IMR-90 (cell line): ENCODE measurements around the gene STX2. TPM values are rescaled to one million over a fixed set of nuclear protein-coding genes. Genes with fewer than 3 reads are reported as not detected.
A peak's percentile ranks its signal among the peaks of the same experiment; 100 is the strongest.

Source experiments
- ATAC-seq: fragments of 200-7000 bp; cut with Tn5 transposase; 2 replicates; pipeline ENCODE4 v1.9.1; 2020; ENCODE audit warnings: low read depth, mild to moderate bottlenecking, moderate library complexity
- BruUV-seq: library from RNA; stranded (reverse); fragments of 400-500 nt; replicated peaks from 2 replicates; lab custom pipeline; 2021; lab: Mats Ljungman, UMichigan
- CTCF ChIA-PET: fragments of 300-600 bp; formaldehyde crosslinking; extraction: SDS; loops from one replicate; lab custom pipeline; 2021; ENCODE audit warnings: antibody characterized with exemption; lab: Yijun Ruan, JAX
- POLR2A ChIA-PET: fragments of 300-600 bp; sonication (Branson Sonifier 250); formaldehyde crosslinking; loops from one replicate; lab custom pipeline; 2022; ENCODE audit warnings: antibody characterized with exemption; ENCODE audit not compliant: unreplicated experiment; lab: Charles Lee
- DNase-seq: peaks from one replicate; pipeline ENCODE4 v3.0.0; 2013
- H2AFZ ChIP-seq: replicated peaks from 2 replicates; pipeline ENCODE3; 2013; ENCODE audit warnings: low read length, mild to moderate bottlenecking; ENCODE audit not compliant: poor library complexity
- H2AK5ac ChIP-seq: 2 replicates; pipeline ENCODE4 v1.6.1; 2013; ENCODE audit warnings: low read depth, low read length, inconsistent platforms
- H2AK9ac ChIP-seq: replicated peaks from 2 replicates; pipeline ENCODE3; 2013; ENCODE audit warnings: mild to moderate bottlenecking, low read depth, low read length, moderate library complexity; ENCODE audit not compliant: poor library complexity
- H2BK120ac ChIP-seq: 2 replicates; pipeline ENCODE4 v1.6.1; 2013; ENCODE audit warnings: low read depth, low read length, inconsistent platforms
- H2BK15ac ChIP-seq: 3 replicates; pipeline ENCODE4 v1.6.1; 2013; ENCODE audit warnings: low read depth, low read length, inconsistent platforms
- H2BK20ac ChIP-seq: 2 replicates; pipeline ENCODE4 v1.6.1; 2013; ENCODE audit warnings: low read depth, mild to moderate bottlenecking, inconsistent platforms, low read length, moderate library complexity
- H2BK5ac ChIP-seq: 2 replicates; pipeline ENCODE4 v1.6.1; 2013; ENCODE audit warnings: mild to moderate bottlenecking, low read depth, low read length, inconsistent platforms; ENCODE audit not compliant: poor library complexity, severe bottlenecking
- H3K14ac ChIP-seq: replicated peaks from 2 replicates; pipeline ENCODE4 v1.6.1; 2013; ENCODE audit warnings: low read depth, low read length, inconsistent platforms
- H3K18ac ChIP-seq: 2 replicates; pipeline ENCODE4 v1.6.1; 2013; ENCODE audit warnings: low read depth, low read length, control low read depth
- H3K23ac ChIP-seq: 2 replicates; pipeline ENCODE4 v1.6.1; 2013; ENCODE audit warnings: low read depth, low read length, inconsistent platforms
- H3K27ac ChIP-seq: 2 replicates; pipeline ENCODE4 v1.5.1; 2013; ENCODE audit warnings: mild to moderate bottlenecking, control low read depth, low read length; ENCODE audit not compliant: insufficient read depth
- H3K27me3 ChIP-seq: 2 replicates; pipeline ENCODE4 v1.6.1; 2013; ENCODE audit warnings: low read length; ENCODE audit not compliant: control insufficient read depth, insufficient read depth
- H3K36me3 ChIP-seq: 2 replicates; pipeline ENCODE4 v1.6.1; 2013; ENCODE audit warnings: low read length, mixed read lengths; ENCODE audit not compliant: control insufficient read depth, insufficient read depth
- H3K4ac ChIP-seq: 2 replicates; pipeline ENCODE4 v1.6.1; 2013; ENCODE audit warnings: low read depth, low read length, inconsistent platforms
- H3K4me1 ChIP-seq: 2 replicates; pipeline ENCODE4 v1.6.1; 2013; ENCODE audit warnings: low read length, mixed read lengths; ENCODE audit not compliant: control insufficient read depth, insufficient read depth
- H3K4me2 ChIP-seq: 2 replicates; pipeline ENCODE4 v1.6.1; 2013; ENCODE audit warnings: low read depth, mild to moderate bottlenecking, control low read depth, low read length, moderate library complexity
- H3K4me3 ChIP-seq: 2 replicates; pipeline ENCODE4 v1.5.1; 2013; ENCODE audit warnings: low read depth, mild to moderate bottlenecking, control low read depth, low read length, moderate library complexity; ENCODE audit not compliant: insufficient read depth
- H3K56ac ChIP-seq: 2 replicates; pipeline ENCODE4 v1.6.1; 2013; ENCODE audit warnings: low read length, inconsistent platforms; ENCODE audit not compliant: insufficient read depth; ENCODE audit errors: extremely low read depth
- H3K79me1 ChIP-seq, 2 experiments: 2 replicates each; pipeline ENCODE4 v1.6.1; 2013; ENCODE audit warnings: low read length in 2 of 2, inconsistent platforms in 1 of 2, low read depth in 1 of 2
- H3K9ac ChIP-seq: 2 replicates; pipeline ENCODE4 v1.6.1; 2013; ENCODE audit warnings: low read depth, low read length, control low read depth
- H3K9me1 ChIP-seq: 2 replicates; pipeline ENCODE4 v1.6.1; 2013; ENCODE audit warnings: low read length, inconsistent platforms; ENCODE audit not compliant: insufficient read depth
- H3K9me3 ChIP-seq: 2 replicates; pipeline ENCODE4 v1.6.1; 2013; ENCODE audit warnings: low read length; ENCODE audit not compliant: control insufficient read depth, insufficient read depth
- H4K20me1 ChIP-seq: 2 replicates; pipeline ENCODE4 v1.6.1; 2013; ENCODE audit warnings: low read length, inconsistent platforms; ENCODE audit not compliant: insufficient read depth
- H4K5ac ChIP-seq: 2 replicates; pipeline ENCODE4 v1.6.1; 2013; ENCODE audit warnings: mild to moderate bottlenecking, low read depth, low read length, control low read depth
- H4K8ac ChIP-seq, 2 experiments: 2 replicates each; pipeline ENCODE4 v1.6.1; 2013; ENCODE audit warnings: low read depth in 2 of 2, low read length in 2 of 2, control low read depth in 1 of 2, inconsistent platforms in 1 of 2
- H4K91ac ChIP-seq: 2 replicates; pipeline ENCODE4 v1.6.1; 2013; ENCODE audit warnings: low read depth, low read length, inconsistent platforms; ENCODE audit not compliant: insufficient read depth
- CHD1 ChIP-seq: IDR thresholded peaks from 2 replicates; pipeline ENCODE4 v1.6.1; 2012; ENCODE audit warnings: low read depth, low read length, improper control_type of control experiment
- FOS ChIP-seq: fragments of 150-350 bp; IDR thresholded peaks from 2 replicates; pipeline ENCODE4 v1.6.1; 2016; ENCODE audit warnings: low read depth, low read length
- MAFK ChIP-seq: IDR thresholded peaks from 2 replicates; pipeline ENCODE4 v1.6.1; 2012; ENCODE audit warnings: low read depth, low read length, improper control_type of control experiment
- WGBS, 2 experiments: methylation state at CpG; one replicate each; pipeline versions ENCODE4 v1.1.5 to v1.1.7; 2013; ENCODE audit warnings: missing lambda C conversion rate in 2 of 2; ENCODE audit not compliant: insufficient read length in 1 of 2; ENCODE audit errors: extremely low coverage in 2 of 2; 5-methylcytosine and 5-hydroxymethylcytosine counted together
- dilution Hi-C: fragments of 300-500 bp; cut with HindIII; formaldehyde crosslinking; loops from one replicate; pipeline ENCODE4 v1.14.3; 2018; ENCODE audit warnings: low sequenced_read_pairs; ENCODE audit not compliant: unreplicated experiment
- in situ Hi-C: fragments of 300-500 bp; cut with MboI; formaldehyde crosslinking; loops from 3 replicates; pipeline ENCODE4 v1.14.3; 2019; ENCODE audit warnings: low sequenced_read_pairs, inconsistent platforms, mixed read lengths
- intact Hi-C: fragments of 100-400 bp; cut with micrococcal nuclease; formaldehyde crosslinking; loops from 2 replicates; pipeline ENCODE4 v1.10.0; 2022
- polyA plus RNA-seq, 3 experiments: library from polyadenylated mRNA; depleted of rRNA; stranded (reverse); fragments of >200 nt; gene quantifications; 2 replicates each; pipeline ENCODE4 v1.2.3, GENCODE V29; 2012; ENCODE audit warnings: low replicate concordance in 1 of 3
- total RNA-seq: library from RNA; depleted of rRNA; stranded (reverse); fragments of >200 nt; gene quantifications from 2 replicates; pipeline ENCODE4 v1.2.3, GENCODE V29; 2012

The STX2 gene
- total and polyA plus RNA-seq, 2 of the 4 experiments (the other 2 are of a cell fraction): 26.9 to 32.5 TPM

GRCh38 chr12:130881548-130881947 is 42.5 kb upstream of the STX2 start:
- no CpG with 5 or more reads among the region's 1 CpG for WGBS, 2 experiments

More at GRCh38 chr12:130881548-130881947, 42.5 kb upstream of the STX2 start:
- Histone ChIP-seq H2BK20ac (no peak overlapping the region), H3K9me3 (no peaks in the 10 kb centered on the region), H2AK5ac (no peak overlapping the region), H3K18ac (no peak overlapping the region), H4K20me1 (peaks cover 7% of the 10 kb centered on the region; the same call in 1 of the 2 replicates), H2BK120ac (no peak overlapping the region), H3K36me3 (no peaks in the 10 kb centered on the region; the same call in 1 of the 2 replicates), H3K14ac (no peak overlapping the region), H4K5ac (no peak overlapping the region), H3K9ac (no peak overlapping the region), H2BK5ac (no peak overlapping the region), H3K4me1 (no peaks in the 10 kb centered on the region), H3K4me3 (no peak overlapping the region), H2AK9ac (no peak overlapping the region), H4K91ac (no peak overlapping the region), H3K4me2 (no peak overlapping the region), H3K23ac (no peak overlapping the region), H3K79me1 (peaks cover 0 to 2% of the 10 kb centered on the region in 2 experiments; a peak in 1 of 4 replicates), H3K4ac (no peak overlapping the region), H3K9me1 (peaks cover 6% of the 10 kb centered on the region; the same call in 1 of the 2 replicates), H3K27ac (no peak overlapping the region), H3K56ac (no peak overlapping the region), H2AFZ (no peak overlapping the region), H4K8ac (no peak overlapping the region), H3K27me3 (no peaks in the 10 kb centered on the region), H2BK15ac (no peak overlapping the region)
- DNase-seq (no peak), ATAC-seq (no peak)
- dilution Hi-C loops (no loop called here), intact Hi-C loops (no loop called here), in situ Hi-C loops (no loop called here)
- POLR2A ChIA-PET: no interaction called here
- TF ChIP-seq CHD1 (no peak), MAFK (peak; percentile 77), FOS (no peak)
- CTCF ChIA-PET: no interaction called here
- no TSS peak for BruUV-seq
